ENCODE results near the gene ODF2.

GRCh38 chr9:128528445-128529160 lies 72.8 kb downstream of the ODF2 start:
- TF ChIP-seq POLR2A (IDR thresholded peaks at IDR 0.05; ENCODE audit: control extremely low read depth in 1 of 2, low read depth in 2 of 2, low read length in 2 of 2) (no peak), RFX5 (IDR thresholded peaks at IDR 0.05; ENCODE audit: borderline replicate concordance, low read depth, low read length) (no peak), MAFK (IDR thresholded peaks at IDR 0.05; ENCODE audit: low read depth, low read length) (no peak), SIN3A (conservative IDR thresholded peaks at IDR 0.05 in 1 of 2, IDR thresholded peaks at IDR 0.05 in 1 of 2; ENCODE audit: low read depth in 1 of 2, low read length in 2 of 2) (no peak), SP2 (IDR thresholded peaks at IDR 0.05; ENCODE audit: low read length) (no peak), RBBP5 (IDR thresholded peaks at IDR 0.05; ENCODE audit: borderline replicate concordance, low read depth, low read length) (no peak), FOSL1 (IDR thresholded peaks at IDR 0.05; ENCODE audit: insufficient read depth, low read depth, low read length) (no peak), BRCA1 (IDR thresholded peaks at IDR 0.05; ENCODE audit: low read depth, low read length) (no peak), EP300 (IDR thresholded peaks at IDR 0.05; ENCODE audit: borderline replicate concordance in 1 of 2, low read depth in 2 of 2, low read length in 2 of 2) (no peak)
- TF ChIP-seq, protein P1, sequence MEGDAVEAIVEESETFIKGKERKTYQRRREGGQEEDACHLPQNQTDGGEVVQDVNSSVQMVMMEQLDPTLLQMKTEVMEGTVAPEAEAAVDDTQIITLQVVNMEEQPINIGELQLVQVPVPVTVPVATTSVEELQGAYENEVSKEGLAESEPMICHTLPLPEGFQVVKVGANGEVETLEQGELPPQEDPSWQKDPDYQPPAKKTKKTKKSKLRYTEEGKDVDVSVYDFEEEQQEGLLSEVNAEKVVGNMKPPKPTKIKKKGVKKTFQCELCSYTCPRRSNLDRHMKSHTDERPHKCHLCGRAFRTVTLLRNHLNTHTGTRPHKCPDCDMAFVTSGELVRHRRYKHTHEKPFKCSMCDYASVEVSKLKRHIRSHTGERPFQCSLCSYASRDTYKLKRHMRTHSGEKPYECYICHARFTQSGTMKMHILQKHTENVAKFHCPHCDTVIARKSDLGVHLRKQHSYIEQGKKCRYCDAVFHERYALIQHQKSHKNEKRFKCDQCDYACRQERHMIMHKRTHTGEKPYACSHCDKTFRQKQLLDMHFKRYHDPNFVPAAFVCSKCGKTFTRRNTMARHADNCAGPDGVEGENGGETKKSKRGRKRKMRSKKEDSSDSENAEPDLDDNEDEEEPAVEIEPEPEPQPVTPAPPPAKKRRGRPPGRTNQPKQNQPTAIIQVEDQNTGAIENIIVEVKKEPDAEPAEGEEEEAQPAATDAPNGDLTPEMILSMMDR (IDR thresholded peaks at IDR 0.05; ENCODE audit: control extremely low read depth in 1 of 3, insufficient read depth in 1 of 3, low read depth in 1 of 3, low read length in 3 of 3) = no peak
- TF ChIP-seq, protein P2, sequence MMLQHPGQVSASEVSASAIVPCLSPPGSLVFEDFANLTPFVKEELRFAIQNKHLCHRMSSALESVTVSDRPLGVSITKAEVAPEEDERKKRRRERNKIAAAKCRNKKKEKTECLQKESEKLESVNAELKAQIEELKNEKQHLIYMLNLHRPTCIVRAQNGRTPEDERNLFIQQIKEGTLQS (IDR thresholded peaks at IDR 0.05; ENCODE audit: insufficient read depth, low read depth, low read length) = no peak

Data from H1 (cell line).